SJCRH30 (cell line): ENCODE measurements around the gene ENPP6. TPM values are rescaled to one million over a fixed set of nuclear protein-coding genes. Genes with fewer than 3 reads are reported as not detected.

Experiments used
- DNase-seq, 2 experiments: peaks; one replicate each; pipeline ENCODE4 v3.0.0-alpha.2; 2015 to 2020
- H3K27ac ChIP-seq: fragments of 250-450 bp; sonication (Bioruptor Pico); 2 replicates; pipeline ENCODE4 v1.5.1; 2020; ENCODE audit warnings: mild to moderate bottlenecking, moderate library complexity
- H3K27me3 ChIP-seq: fragments of 250-450 bp; sonication (Bioruptor Pico); 2 replicates; pipeline ENCODE4 v1.5.1; 2020; ENCODE audit warnings: mild to moderate bottlenecking, moderate library complexity
- H3K36me3 ChIP-seq: fragments of 250-450 bp; sonication (Bioruptor Pico); 2 replicates; pipeline ENCODE4 v1.5.1; 2020; ENCODE audit warnings: mild to moderate bottlenecking, moderate library complexity
- H3K4me1 ChIP-seq: fragments of 250-450 bp; sonication (Bioruptor Pico); 2 replicates; pipeline ENCODE4 v1.5.1; 2020; ENCODE audit warnings: mild to moderate bottlenecking, moderate library complexity
- H3K4me3 ChIP-seq: fragments of 250-450 bp; sonication (Bioruptor Pico); 2 replicates; pipeline ENCODE4 v1.5.1; 2020; ENCODE audit warnings: mild to moderate bottlenecking, moderate library complexity
- H3K9me3 ChIP-seq: fragments of 250-450 bp; sonication (Bioruptor Pico); replicated peaks from 2 replicates; pipeline ENCODE4 v1.5.1; 2020; ENCODE audit warnings: mild to moderate bottlenecking, moderate library complexity
- total RNA-seq: library from RNA; depleted of rRNA; stranded (reverse); fragments of >200 nt; shearing (Covaris generic); gene quantifications from 2 replicates; pipeline ENCODE4 v1.2.3, GENCODE V29; 2014

The ENPP6 gene
- total RNA-seq, 1 experiment from 2014 or later: not detected

GRCh38 chr4:184188443-184189400 is 29.0 kb downstream of the ENPP6 start:
- no peak for DNase-seq
- Histone ChIP-seq H3K36me3 (no peaks in the 10 kb centered on the region), H3K27me3 (no peaks in the 10 kb centered on the region), H3K4me3 (no peak overlapping the region), H3K4me1 (no peaks in the 10 kb centered on the region), H3K27ac (no peak overlapping the region), H3K9me3 (no peaks in the 10 kb centered on the region)

GRCh38 chr4:184177271-184177670 is 40.4 kb downstream of the ENPP6 start:
- no peaks in the 10 kb centered on the region for H3K4me1 ChIP-seq
- H3K27ac ChIP-seq: no peak overlapping the region
- H3K9me3 ChIP-seq: no peaks in the 10 kb centered on the region
- no peaks in the 10 kb centered on the region for H3K36me3 ChIP-seq
- H3K4me3 ChIP-seq: no peak overlapping the region
- DNase-seq: no peak
- no peaks in the 10 kb centered on the region for H3K27me3 ChIP-seq

GRCh38 chr4:184174571-184175488 is 42.8 kb downstream of the ENPP6 start:
- no peaks in the 10 kb centered on the region for H3K4me1 ChIP-seq
- H3K27me3 ChIP-seq: no peaks in the 10 kb centered on the region
- no peak overlapping the region for H3K27ac ChIP-seq
- no peak overlapping the region for H3K4me3 ChIP-seq
- no peaks in the 10 kb centered on the region for H3K36me3 ChIP-seq
- no peaks in the 10 kb centered on the region for H3K9me3 ChIP-seq
- no peak for DNase-seq

- no peak overlapping the region for H3K4me3 ChIP-seq
- H3K4me1 ChIP-seq: no peaks in the 10 kb centered on the region
- H3K9me3 ChIP-seq: no peaks in the 10 kb centered on the region
- no peak overlapping the region for H3K27ac ChIP-seq
- peak; percentile 27 to 35 for DNase-seq
- no peaks in the 10 kb centered on the region for H3K27me3 ChIP-seq
- no peaks in the 10 kb centered on the region for H3K36me3 ChIP-seq
Measured at GRCh38 chr4:184171011-184171410, 46.7 kb downstream of the ENPP6 start.

GRCh38 chr4:184169225-184169867 is 48.3 kb downstream of the ENPP6 start:
- DNase-seq: no peak

GRCh38 chr4:184168406-184169019 is 49.2 kb downstream of the ENPP6 start:
- no peak overlapping the region for H3K27ac ChIP-seq
- H3K36me3 ChIP-seq: no peaks in the 10 kb centered on the region
- H3K4me3 ChIP-seq: no peak overlapping the region
- no peaks in the 10 kb centered on the region for H3K4me1 ChIP-seq
- H3K9me3 ChIP-seq: no peaks in the 10 kb centered on the region
- no peaks in the 10 kb centered on the region for H3K27me3 ChIP-seq
- DNase-seq: peak; percentile 49 to 70

More at GRCh38 chr4:184169225-184169867, 48.3 kb downstream of the ENPP6 start:
- Histone ChIP-seq H3K27ac (no peak overlapping the region), H3K4me3 (no peak overlapping the region), H3K9me3 (no peaks in the 10 kb centered on the region), H3K27me3 (no peaks in the 10 kb centered on the region), H3K4me1 (no peaks in the 10 kb centered on the region), H3K36me3 (no peaks in the 10 kb centered on the region)

- no peak for DNase-seq
- Histone ChIP-seq H3K36me3 (no peaks in the 10 kb centered on the region), H3K4me1 (no peaks in the 10 kb centered on the region), H3K27me3 (no peaks in the 10 kb centered on the region), H3K9me3 (no peaks in the 10 kb centered on the region), H3K27ac (no peak overlapping the region), H3K4me3 (no peak overlapping the region)
Measured at GRCh38 chr4:184167576-184167975, 50.1 kb downstream of the ENPP6 start.

GRCh38 chr4:184166736-184167135 is 50.9 kb downstream of the ENPP6 start:
- Histone ChIP-seq H3K4me3 (no peak overlapping the region), H3K27ac (no peak overlapping the region), H3K9me3 (no peaks in the 10 kb centered on the region), H3K36me3 (no peaks in the 10 kb centered on the region), H3K27me3 (no peaks in the 10 kb centered on the region), H3K4me1 (no peaks in the 10 kb centered on the region)
- no peak for DNase-seq

- Histone ChIP-seq H3K36me3 (no peaks in the 10 kb centered on the region), H3K4me1 (no peaks in the 10 kb centered on the region), H3K9me3 (no peaks in the 10 kb centered on the region), H3K27me3 (no peaks in the 10 kb centered on the region), H3K4me3 (no peak overlapping the region), H3K27ac (no peak overlapping the region)
- DNase-seq: peak; percentile 4 to 5
Measured at GRCh38 chr4:184165291-184165690, 52.4 kb downstream of the ENPP6 start.

- peak; percentile 25 to 51 for DNase-seq
- H3K27me3 ChIP-seq: no peaks in the 10 kb centered on the region
- H3K9me3 ChIP-seq: no peaks in the 10 kb centered on the region
- H3K36me3 ChIP-seq: no peaks in the 10 kb centered on the region
- H3K4me3 ChIP-seq: no peak overlapping the region
- H3K27ac ChIP-seq: no peak overlapping the region
- H3K4me1 ChIP-seq: no peaks in the 10 kb centered on the region
Measured at GRCh38 chr4:184163813-184164212, 53.9 kb downstream of the ENPP6 start.

GRCh38 chr4:184162596-184162995 is 55.1 kb downstream of the ENPP6 start:
- no peak for DNase-seq
- H3K9me3 ChIP-seq: no peaks in the 10 kb centered on the region
- no peak overlapping the region for H3K4me3 ChIP-seq
- H3K36me3 ChIP-seq: no peaks in the 10 kb centered on the region
- H3K4me1 ChIP-seq: no peaks in the 10 kb centered on the region
- H3K27me3 ChIP-seq: no peaks in the 10 kb centered on the region
- no peak overlapping the region for H3K27ac ChIP-seq

GRCh38 chr4:184157322-184157721 is 60.4 kb downstream of the ENPP6 start:
- DNase-seq: no peak
- H3K27ac ChIP-seq: no peak overlapping the region

GRCh38 chr4:184156163-184156920 is 61.3 kb downstream of the ENPP6 start:
- Histone ChIP-seq H3K27ac (no peak overlapping the region), H3K27me3 (no peaks in the 10 kb centered on the region)

More at GRCh38 chr4:184157322-184157721, 60.4 kb downstream of the ENPP6 start:
- Histone ChIP-seq H3K36me3 (no peaks in the 10 kb centered on the region), H3K27me3 (no peaks in the 10 kb centered on the region), H3K9me3 (no peaks in the 10 kb centered on the region), H3K4me3 (no peak overlapping the region), H3K4me1 (no peaks in the 10 kb centered on the region)

GRCh38 chr4:184154199-184154598 is 63.5 kb downstream of the ENPP6 start:
- H3K4me1 ChIP-seq: no peaks in the 10 kb centered on the region
- DNase-seq: no peak
- H3K4me3 ChIP-seq: no peak overlapping the region
- H3K9me3 ChIP-seq: no peaks in the 10 kb centered on the region
- no peaks in the 10 kb centered on the region for H3K36me3 ChIP-seq
- no peak overlapping the region for H3K27ac ChIP-seq
- H3K27me3 ChIP-seq: no peaks in the 10 kb centered on the region

More at GRCh38 chr4:184156163-184156920, 61.3 kb downstream of the ENPP6 start:
- Histone ChIP-seq H3K36me3 (no peaks in the 10 kb centered on the region), H3K4me3 (no peak overlapping the region), H3K4me1 (no peaks in the 10 kb centered on the region), H3K9me3 (no peaks in the 10 kb centered on the region)
- no peak for DNase-seq
